Smooth muscle cell (in vitro differentiated cells): ENCODE data around the gene JPH2. TPM values are rescaled to one million over a fixed set of nuclear protein-coding genes. Genes with fewer than 3 reads are reported as not detected.

Source experiments
- DNase-seq: peaks from one replicate; lab custom pipeline; 2025; ENCODE audit not compliant: unreplicated experiment; lab: John Stamatoyannopoulos, UW
- H2AFZ ChIP-seq: fragments of 200-600 bp; sonication (generic); 2 replicates; pipeline ENCODE4 v1.6.0; 2016; ENCODE audit warnings: antibody characterized with exemption, low read depth, mild to moderate bottlenecking
- H3F3A ChIP-seq: fragments of 200-600 bp; sonication (generic); 2 replicates; pipeline ENCODE4 v1.6.0; 2017; ENCODE audit warnings: antibody characterized with exemption, low read depth
- H3K27ac ChIP-seq: fragments of 200-600 bp; sonication (generic); 2 replicates; pipeline ENCODE4 v1.5.1; 2016; ENCODE audit warnings: low read depth, mild to moderate bottlenecking
- H3K27me3 ChIP-seq: fragments of 200-600 bp; sonication (generic); 2 replicates; pipeline ENCODE4 v1.6.1; 2016; ENCODE audit warnings: low read depth, mild to moderate bottlenecking
- H3K36me3 ChIP-seq: fragments of 200-600 bp; sonication (generic); 2 replicates; pipeline ENCODE4 v1.5.1; 2016; ENCODE audit warnings: low read depth
- H3K4me1 ChIP-seq: fragments of 200-600 bp; sonication (generic); 2 replicates; pipeline ENCODE4 v1.5.1; 2016; ENCODE audit warnings: low read depth
- H3K4me2 ChIP-seq: fragments of 200-600 bp; sonication (generic); 2 replicates; pipeline ENCODE4 v1.6.0; 2016; ENCODE audit warnings: mild to moderate bottlenecking
- H3K4me3 ChIP-seq: fragments of 200-600 bp; sonication (generic); 2 replicates; pipeline ENCODE4 v1.5.1; 2016; ENCODE audit warnings: mild to moderate bottlenecking
- H3K79me2 ChIP-seq: fragments of 200-600 bp; sonication (generic); 2 replicates; pipeline ENCODE4 v1.6.0; 2016; ENCODE audit warnings: low read depth, mild to moderate bottlenecking
- H3K9ac ChIP-seq: fragments of 200-600 bp; sonication (generic); 2 replicates; pipeline ENCODE4 v1.6.0; 2016; ENCODE audit warnings: low read depth
- H3K9me3 ChIP-seq: fragments of 200-600 bp; sonication (generic); replicated peaks from 2 replicates; pipeline ENCODE4 v1.5.1; 2016; ENCODE audit warnings: low read depth
- H4K20me1 ChIP-seq: fragments of 200-600 bp; sonication (generic); 2 replicates; pipeline ENCODE4 v1.6.0; 2016; ENCODE audit warnings: low read depth
- WGBS: methylation state at CpG from one replicate; pipeline ENCODE4 v1.1.7; 2016; ENCODE audit warnings: low lambda C conversion rate; 5-methylcytosine and 5-hydroxymethylcytosine counted together
- polyA plus RNA-seq: library from polyadenylated mRNA; unstranded; fragments of >200 nt; fragmentation: Nextera tagmentation; extraction: Ambion mirVana; gene quantifications from 2 replicates; pipeline ENCODE4 v1.2.1, GENCODE V29; 2016
- total RNA-seq: library from RNA; depleted of rRNA; stranded (reverse); fragments of >200 nt; gene quantifications from 2 replicates; pipeline ENCODE4 v1.2.3, GENCODE V29; 2014
- TF ChIP-seq, protein P1 (sequence below): fragments of 200-600 bp; sonication (generic); IDR thresholded peaks from 2 replicates; pipeline ENCODE4 v1.5.1; 2017; ENCODE audit warnings: borderline replicate concordance, mild to moderate bottlenecking, antibody characterized with exemption; ENCODE audit not compliant: insufficient read depth, poor library complexity, severe bottlenecking

Gene JPH2
- total and polyA plus RNA-seq, 2 experiments from 2014 or later: 4.4 to 6.0 TPM

DNA sequence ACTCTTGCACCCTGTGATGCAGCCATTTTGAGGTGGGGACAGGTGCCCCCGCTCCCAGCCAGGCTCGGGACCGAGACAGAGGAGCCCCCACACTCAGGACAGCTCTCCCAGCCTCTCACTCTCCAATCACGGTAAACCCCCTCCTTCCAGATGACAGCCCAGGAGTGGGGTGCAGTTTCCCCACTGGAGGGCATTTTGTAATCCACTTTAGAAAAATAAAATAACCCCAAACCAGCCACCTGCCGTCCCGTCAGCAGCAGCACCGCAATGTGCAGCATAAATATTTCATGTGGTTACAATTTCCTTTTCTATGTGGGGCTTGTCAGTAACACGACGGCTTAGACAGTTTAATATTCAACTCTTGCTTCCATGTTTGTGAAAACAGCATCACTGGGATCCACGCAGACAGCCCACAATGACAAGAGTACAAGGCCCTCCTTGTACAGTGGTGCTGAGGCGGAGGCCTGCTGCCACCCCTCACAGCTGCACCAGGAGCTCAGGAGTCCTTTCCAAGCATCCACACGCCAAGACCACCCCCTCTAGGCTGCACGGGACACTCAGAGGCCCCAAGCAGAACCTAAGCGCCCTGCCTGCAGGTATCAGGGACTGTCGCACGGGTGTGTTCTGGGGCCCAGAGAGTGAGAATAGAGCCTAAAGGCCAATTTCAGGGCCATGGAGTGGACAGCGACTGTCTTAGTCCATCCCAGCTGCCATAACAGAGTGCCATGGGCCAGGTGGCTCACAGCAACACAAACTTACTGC lies 116.7 kb downstream of the JPH2 start:
- Histone ChIP-seq H3K9me3 (no peaks in the 10 kb centered on the region), H2AFZ (no peak overlapping the region), H3K27ac (no peak overlapping the region), H3K4me3 (no peak overlapping the region), H3K9ac (no peak overlapping the region), H3K27me3 (no peaks in the 10 kb centered on the region), H3F3A (no peaks in the 10 kb centered on the region), H4K20me1 (no peaks in the 10 kb centered on the region), H3K4me2 (no peak overlapping the region), H3K4me1 (no peaks in the 10 kb centered on the region), H3K36me3 (no peaks in the 10 kb centered on the region), H3K79me2 (no peaks in the 10 kb centered on the region)
- TF ChIP-seq, protein P1, sequence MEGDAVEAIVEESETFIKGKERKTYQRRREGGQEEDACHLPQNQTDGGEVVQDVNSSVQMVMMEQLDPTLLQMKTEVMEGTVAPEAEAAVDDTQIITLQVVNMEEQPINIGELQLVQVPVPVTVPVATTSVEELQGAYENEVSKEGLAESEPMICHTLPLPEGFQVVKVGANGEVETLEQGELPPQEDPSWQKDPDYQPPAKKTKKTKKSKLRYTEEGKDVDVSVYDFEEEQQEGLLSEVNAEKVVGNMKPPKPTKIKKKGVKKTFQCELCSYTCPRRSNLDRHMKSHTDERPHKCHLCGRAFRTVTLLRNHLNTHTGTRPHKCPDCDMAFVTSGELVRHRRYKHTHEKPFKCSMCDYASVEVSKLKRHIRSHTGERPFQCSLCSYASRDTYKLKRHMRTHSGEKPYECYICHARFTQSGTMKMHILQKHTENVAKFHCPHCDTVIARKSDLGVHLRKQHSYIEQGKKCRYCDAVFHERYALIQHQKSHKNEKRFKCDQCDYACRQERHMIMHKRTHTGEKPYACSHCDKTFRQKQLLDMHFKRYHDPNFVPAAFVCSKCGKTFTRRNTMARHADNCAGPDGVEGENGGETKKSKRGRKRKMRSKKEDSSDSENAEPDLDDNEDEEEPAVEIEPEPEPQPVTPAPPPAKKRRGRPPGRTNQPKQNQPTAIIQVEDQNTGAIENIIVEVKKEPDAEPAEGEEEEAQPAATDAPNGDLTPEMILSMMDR: no peak
- 87% methylated on average over 17 of the region's 17 CpGs for WGBS
- DNase-seq: no peak

DNA sequence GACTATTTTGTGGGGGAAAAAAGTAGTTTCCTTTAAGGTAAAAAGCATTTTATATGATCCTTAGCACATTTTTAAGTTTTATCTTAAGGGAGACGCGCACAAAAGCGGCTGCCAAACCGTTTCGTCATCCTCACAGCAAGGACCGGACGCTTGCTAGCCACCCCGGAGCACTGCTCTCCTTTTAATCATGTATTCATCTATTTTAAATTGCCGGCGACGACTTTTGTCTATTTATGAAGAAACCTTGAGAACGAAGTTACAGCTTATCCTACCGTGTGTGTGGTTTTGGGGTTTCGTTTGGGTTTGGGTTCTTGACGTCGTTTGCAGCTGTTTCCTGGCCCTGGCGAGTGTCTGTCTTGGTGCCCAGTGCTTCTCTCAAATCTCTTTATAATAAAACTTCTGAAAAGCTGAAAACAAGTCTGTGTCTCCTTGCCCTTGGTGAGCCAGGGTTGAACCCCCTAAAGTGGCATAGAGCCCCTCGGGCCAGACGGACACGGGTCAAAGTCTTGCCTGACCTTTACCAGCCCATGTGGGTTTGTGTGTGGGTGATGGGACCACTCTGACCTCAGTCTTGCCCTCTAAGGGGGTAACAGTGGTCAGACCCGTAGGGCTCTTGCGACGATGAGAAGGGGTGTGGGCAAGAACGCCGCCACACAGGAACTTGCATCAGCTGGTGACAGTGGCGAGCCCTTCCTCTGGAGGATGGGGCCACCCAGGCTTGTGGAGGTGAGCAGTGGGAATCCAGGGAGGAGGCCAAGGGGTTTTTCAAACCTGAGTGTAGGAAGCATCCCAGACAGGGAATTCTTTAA lies 117.6 kb downstream of the JPH2 start:
- no peaks in the 10 kb centered on the region for H3K9me3 ChIP-seq
- H2AFZ ChIP-seq: no peak overlapping the region
- no peaks in the 10 kb centered on the region for H3K36me3 ChIP-seq
- no peaks in the 10 kb centered on the region for H3K79me2 ChIP-seq
- TF ChIP-seq, protein P1: no peak
- no peak for DNase-seq
- H3K9ac ChIP-seq: no peak overlapping the region
- no peaks in the 10 kb centered on the region for H3K27me3 ChIP-seq
- no peaks in the 10 kb centered on the region for H4K20me1 ChIP-seq
- WGBS: 93% methylated on average over 26 of the region's 26 CpGs
- H3K4me1 ChIP-seq: no peaks in the 10 kb centered on the region
- no peak overlapping the region for H3K4me2 ChIP-seq
- H3F3A ChIP-seq: no peaks in the 10 kb centered on the region
- H3K4me3 ChIP-seq: no peak overlapping the region
- H3K27ac ChIP-seq: no peak overlapping the region

DNA sequence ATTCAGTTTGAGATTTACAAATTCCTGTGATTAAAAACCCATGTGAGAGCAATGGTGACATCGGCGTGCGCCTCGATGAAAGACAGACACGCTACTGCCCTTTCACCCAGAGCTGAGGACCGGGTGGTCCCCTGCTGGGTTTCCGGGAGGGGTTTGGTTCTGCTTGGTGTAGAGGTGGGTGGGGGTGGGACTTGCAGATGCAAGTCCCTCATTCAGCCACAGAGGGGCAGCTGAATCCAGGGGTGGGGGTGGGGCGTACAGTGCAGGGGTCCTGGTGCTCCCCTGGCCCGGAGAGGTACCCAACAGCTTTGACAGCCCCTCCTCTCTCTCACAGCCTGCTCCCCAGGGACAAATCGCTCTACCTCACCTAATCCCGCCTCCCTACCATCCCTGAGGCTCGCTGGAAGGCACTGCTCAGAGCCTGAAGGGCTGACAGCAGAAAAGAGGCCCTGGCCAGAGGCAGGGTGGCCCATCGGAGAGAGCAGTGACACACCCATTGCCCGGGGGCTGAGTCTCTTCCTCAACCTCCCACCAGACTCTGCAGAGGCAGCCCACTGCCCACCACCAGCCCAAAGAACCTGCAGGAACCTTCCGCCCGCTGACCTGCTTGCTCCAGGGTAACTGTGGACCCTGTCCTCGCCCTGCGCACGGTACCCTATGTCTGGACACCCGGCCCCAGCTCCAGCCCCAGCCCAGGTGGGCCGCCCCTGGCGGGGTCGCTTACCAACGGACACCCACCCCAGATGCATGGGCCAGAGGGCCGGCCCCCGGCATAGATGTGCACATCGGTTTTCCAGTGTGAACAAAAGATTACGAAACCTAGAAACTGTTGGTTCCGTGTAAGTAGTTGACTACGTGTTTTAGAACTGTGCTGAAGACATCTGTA lies 118.4 kb downstream of the JPH2 start:
- Histone ChIP-seq H3K79me2 (no peaks in the 10 kb centered on the region), H3K4me3 (no peak overlapping the region), H3K9ac (no peak overlapping the region), H3K27ac (no peak overlapping the region), H4K20me1 (no peaks in the 10 kb centered on the region), H3K4me1 (no peaks in the 10 kb centered on the region), H3K9me3 (no peaks in the 10 kb centered on the region), H3K27me3 (no peaks in the 10 kb centered on the region), H3K4me2 (no peak overlapping the region), H3F3A (no peaks in the 10 kb centered on the region), H2AFZ (no peak overlapping the region), H3K36me3 (no peaks in the 10 kb centered on the region)
- WGBS: 94% methylated on average over 28 of the region's 30 CpGs
- TF ChIP-seq, protein P1: no peak
- no peak for DNase-seq
